Measurements from ENCODE around the gene CCDC142.

Gene CCDC142, protein sequence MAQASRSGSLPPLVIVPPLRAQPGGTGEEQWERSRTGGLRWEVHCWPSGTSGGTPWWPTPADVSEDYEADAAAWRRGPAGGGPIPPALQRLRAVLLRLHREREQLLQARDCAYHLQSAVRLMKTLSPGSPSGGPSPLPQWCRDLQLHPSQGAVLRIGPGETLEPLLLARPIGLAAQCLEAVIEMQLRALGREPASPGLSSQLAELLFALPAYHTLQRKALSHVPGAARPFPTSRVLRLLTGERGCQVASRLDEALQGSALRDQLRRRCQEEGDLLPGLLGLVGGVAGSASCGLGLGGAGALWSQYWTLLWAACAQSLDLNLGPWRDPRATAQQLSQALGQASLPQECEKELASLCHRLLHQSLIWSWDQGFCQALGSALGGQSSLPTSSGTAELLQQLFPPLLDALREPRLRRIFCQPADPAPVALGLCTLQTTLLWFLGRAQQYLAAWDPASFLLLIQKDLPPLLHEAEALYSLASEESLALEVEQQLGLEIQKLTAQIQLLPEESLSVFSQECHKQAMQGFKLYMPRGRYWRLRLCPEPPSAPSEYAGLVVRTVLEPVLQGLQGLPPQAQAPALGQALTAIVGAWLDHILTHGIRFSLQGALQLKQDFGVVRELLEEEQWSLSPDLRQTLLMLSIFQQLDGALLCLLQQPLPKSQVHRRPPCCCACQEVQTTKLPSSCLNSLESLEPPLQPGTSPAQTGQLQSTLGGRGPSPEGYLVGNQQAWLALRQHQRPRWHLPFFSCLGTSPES

GRCh38 chr2:74482801-74483674, at the start of gene CCDC142, which contains the start of gene TTC31:
TSS of gene CCDC142 (minus strand) at chr2:74482998. CDS start at chr2:74482837, 161 bp downstream.
TSS of gene TTC31 (plus strand) at chr2:74483081. CDS start at chr2:74483096, 15 bp downstream.
- in situ Hi-C loops (cut with MboI; ENCODE audit: low sequenced_read_pairs): loop anchor here (25.0 kb wide), 1 partner anchor 104 kb away; no protein-coding TSS in a partner anchor

DNA sequence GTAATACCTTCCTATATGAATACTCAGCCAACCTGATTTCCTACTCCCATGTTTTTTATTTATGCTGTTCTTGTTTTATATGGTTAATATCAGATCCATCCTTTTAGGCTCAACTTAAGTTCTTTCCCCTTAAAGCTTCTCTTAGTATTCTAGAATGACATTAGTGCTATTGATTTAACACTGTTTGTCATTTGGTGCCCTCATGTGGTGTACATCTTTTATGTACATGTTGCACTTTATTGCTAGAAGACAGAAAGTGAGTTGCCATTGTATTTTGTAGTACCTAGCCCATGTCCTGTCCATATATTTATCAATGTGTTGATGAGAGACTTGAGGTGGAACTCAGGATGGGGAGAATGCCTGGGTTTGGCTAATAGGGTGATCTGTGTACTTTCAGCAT, 49.4 kb upstream of the CCDC142 start:
- in situ Hi-C loops (cut with MboI; ENCODE audit: low sequenced_read_pairs): loop anchor here (10.0 kb wide), 1 partner anchor 53 kb away; no protein-coding TSS in a partner anchor

- in situ Hi-C loops (cut with MboI; ENCODE audit: low sequenced_read_pairs): loop anchor here (10.0 kb wide), 1 partner anchor 53 kb away; no protein-coding TSS in a partner anchor
These were observed 48.9 kb upstream of the CCDC142 start for GRCh38 chr2:74531666-74532065.

DNA sequence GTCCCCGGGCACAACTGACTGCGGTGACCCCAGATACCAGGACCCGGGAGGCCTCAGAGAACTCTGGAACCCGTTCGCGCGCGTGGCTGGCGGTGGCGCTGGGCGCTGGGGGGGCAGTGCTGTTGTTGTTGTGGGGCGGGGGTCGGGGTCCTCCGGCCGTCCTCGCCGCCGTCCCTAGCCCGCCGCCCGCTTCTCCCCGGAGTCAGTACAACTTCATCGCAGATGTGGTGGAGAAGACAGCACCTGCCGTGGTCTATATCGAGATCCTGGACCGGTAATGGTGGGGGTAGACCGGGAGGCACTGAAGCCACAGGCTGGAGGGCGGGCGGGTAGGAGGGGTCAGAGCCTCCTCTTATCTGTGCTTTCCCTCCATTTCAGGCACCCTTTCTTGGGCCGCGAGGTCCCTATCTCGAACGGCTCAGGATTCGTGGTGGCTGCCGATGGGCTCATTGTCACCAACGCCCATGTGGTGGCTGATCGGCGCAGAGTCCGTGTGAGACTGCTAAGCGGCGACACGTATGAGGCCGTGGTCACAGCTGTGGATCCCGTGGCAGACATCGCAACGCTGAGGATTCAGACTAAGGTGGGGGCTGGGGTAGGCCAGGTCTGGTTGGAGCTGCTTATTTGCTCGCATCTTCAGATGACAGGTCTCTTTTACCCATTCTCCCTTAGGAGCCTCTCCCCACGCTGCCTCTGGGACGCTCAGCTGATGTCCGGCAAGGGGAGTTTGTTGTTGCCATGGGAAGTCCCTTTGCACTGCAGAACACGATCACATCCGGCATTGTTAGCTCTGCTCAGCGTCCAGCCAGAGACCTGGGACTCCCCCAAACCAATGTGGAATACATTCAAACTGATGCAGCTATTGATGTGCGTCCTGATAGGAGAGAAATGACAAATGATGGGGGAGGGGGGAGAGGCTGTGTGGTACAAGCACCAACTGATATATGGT, 47.7 kb upstream of the CCDC142 start:
- in situ Hi-C loops (cut with MboI; ENCODE audit: low sequenced_read_pairs): loop anchor here (10.0 kb wide), 1 partner anchor 54 kb away; no protein-coding TSS in a partner anchor

DNA sequence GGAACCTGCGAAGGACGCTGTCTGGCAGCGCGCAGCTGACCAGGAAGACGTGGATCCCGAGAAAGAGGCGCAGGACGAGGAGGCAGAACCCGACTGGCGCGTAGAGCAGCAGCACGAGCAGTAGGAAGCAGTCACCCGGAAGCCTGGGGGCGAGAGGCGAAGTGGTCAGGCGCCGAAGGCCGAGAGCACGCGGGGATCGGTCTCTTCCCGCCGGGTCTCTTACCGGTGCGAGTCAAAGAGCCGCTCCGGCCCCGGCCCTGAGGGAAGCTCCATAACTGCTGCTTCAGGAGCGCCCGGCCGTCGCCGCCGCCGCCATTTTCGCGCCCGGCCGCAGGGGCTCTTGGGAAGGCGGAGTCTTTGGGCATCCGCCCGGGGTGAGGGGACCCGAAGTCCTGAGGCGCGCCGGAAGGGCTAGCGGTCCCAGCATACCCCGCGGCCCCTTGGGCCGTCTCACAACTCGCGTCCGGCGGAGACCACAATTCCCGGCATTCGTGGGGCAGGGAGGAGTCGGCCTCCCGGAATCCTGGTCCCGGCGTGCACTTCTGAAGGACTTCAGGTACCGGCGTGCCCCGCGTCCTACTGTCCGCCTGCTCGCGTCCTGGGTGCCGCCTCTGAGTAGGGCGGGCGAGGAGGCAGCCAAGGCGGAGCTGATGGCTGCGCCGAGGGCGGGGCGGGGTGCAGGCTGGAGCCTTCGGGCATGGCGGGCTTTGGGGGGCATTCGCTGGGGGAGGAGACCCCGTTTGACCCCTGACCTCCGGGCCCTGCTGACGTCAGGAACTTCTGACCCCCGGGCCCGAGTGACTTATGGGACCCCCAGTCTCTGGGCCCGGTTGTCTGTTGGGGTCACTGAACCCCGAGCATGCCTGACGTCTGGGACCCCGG, 46.8 kb upstream of the CCDC142 start, which contains the start of the genes AUP1 and HTRA2:
AUP1 (minus strand) TSS at position 350 of the 882 bp plus-strand sequence; CDS start at position 273, 77 bp downstream.
HTRA2 (plus strand) TSS at position 577 of the 882 bp plus-strand sequence; CDS start at position 651, 74 bp downstream.
- in situ Hi-C loops (cut with MboI; ENCODE audit: low sequenced_read_pairs): loop anchor here (10.0 kb wide), 1 partner anchor 55 kb away; no protein-coding TSS in a partner anchor

DNA sequence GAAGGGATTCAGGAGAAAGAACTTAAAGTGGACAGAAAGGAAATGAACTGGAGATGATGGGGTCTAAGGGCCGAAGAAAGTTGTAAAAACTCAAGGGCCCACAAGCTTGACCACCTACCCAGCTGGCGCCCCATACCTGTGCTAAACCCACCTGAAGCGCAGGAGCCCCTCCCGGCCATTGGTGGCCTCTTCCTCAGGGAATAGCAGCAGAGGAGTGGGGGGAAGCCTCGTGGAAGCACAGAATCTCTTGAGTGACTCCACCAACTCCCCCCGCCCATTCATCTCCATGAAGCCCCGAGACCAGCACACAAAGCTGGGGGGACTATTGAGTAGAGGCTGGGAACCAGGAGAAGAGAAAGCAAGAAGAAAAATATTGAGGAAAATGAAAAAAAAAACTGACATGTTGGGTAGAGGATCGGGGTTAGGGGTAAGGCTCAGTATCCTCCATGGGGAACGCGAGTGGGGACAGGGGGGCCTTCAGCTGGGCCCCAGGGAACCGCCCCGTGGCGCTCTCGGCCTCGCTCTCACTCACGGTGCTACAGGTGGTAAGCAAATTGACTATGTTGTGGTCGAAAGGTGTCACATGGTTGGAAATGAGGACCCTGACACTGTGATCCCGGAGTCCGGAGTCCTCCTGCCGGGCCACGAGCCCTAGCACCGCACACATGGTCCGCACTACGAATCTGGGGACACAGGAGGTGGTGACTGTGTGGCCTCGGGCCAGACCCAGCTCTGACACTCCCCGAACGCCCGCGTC, 46.0 kb upstream of the CCDC142 start:
- in situ Hi-C loops (cut with MboI; ENCODE audit: low sequenced_read_pairs): no loop called here

- in situ Hi-C loops (cut with MboI; ENCODE audit: low sequenced_read_pairs): no loop called here
These were observed 44.9 kb upstream of the CCDC142 start for GRCh38 chr2:74527741-74528140.

DNA sequence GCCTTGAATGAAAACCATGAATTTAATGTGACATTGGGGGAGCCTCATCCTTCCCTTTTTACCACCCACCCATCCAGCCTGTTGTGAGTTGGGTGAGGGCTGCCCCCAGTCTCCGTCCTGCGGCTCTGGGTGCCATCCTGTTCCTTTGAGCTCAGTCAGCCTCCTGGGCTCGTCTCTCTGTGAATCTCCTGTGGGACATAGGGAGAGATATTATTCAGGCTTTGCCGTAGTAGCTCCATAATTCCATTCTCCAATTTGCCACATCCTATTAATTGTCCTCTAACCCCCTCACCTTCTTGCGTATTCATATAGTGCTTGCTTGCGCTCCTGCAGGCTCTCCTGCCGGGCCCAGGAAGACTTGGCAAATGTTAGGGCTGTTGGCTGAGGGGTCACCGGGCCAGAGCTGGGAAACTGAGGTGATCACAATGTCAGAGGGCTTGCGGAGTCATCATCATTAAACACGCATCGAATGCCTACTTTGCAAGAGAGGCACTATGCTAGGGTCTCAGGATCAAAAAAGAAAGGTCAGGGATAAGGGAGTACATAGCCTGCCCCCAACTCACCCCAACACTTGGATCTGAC, 43.9 kb upstream of the CCDC142 start:
- in situ Hi-C loops (cut with MboI; ENCODE audit: low sequenced_read_pairs): no loop called here

GRCh38 chr2:74525717-74526648, 43.2 kb upstream of the CCDC142 start, which contains the start of gene DQX1:
TSS of gene DQX1 (minus strand) at chr2:74526231. CDS start at chr2:74525729, 502 bp downstream.
- in situ Hi-C loops (cut with MboI; ENCODE audit: low sequenced_read_pairs): no loop called here

DNA sequence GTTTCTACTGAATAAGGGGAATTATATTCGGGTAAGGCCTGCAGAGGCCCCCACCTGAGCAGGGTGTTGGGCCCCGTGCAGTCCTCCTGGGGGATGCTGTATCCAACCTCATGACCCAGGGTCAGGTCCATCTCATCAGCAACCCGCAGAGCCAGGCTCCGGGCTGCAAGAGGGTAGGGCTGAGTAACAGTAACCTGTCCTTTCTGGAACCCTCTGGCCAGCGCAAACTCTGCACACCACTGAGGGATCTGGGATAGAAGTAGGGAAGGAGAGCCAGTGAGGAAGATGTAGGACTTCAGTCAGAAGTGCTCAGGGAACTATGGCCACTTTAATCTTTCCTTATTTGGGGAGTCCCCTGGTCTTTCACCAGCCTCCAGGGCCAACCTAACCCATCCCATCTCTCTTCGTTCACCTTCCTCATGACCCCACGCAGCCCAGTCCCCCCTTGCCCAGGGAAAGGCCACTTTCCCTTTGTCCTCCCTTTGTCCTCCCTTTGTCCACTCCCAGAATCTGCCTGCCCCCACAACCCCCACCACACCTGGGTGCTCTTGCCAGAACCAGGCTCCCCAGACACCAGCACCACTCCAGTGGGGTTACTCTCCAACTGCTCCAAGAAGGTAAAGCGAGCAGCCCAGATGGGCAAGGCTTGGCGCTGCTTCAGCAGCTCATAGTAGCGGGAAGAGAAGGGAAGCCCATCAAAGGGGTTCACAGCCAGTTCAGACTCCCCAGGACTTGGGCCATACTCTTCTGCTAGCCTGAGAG, 42.3 kb upstream of the CCDC142 start:
- in situ Hi-C loops (cut with MboI; ENCODE audit: low sequenced_read_pairs): no loop called here

DNA sequence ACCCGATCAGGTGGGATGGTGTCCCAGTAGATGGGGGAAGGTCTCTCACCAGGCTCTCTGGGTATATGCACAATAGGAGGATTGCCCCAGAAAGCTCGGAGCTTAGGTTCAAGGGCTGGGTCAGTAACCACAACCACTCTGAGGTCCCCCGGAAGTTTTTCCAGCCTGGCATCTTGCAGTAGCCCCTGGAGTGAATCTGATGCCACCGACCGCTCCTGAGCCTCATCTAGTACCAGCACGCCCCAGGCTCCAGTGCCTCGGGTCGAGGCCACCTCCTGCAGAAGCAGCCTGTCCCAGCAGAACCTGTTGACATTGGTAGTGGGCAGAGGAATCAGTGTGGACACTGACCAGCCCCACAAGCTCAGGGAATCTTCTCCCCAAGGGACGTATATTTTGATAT, 41.2 kb upstream of the CCDC142 start:
- in situ Hi-C loops (cut with MboI; ENCODE audit: low sequenced_read_pairs): no loop called here

DNA sequence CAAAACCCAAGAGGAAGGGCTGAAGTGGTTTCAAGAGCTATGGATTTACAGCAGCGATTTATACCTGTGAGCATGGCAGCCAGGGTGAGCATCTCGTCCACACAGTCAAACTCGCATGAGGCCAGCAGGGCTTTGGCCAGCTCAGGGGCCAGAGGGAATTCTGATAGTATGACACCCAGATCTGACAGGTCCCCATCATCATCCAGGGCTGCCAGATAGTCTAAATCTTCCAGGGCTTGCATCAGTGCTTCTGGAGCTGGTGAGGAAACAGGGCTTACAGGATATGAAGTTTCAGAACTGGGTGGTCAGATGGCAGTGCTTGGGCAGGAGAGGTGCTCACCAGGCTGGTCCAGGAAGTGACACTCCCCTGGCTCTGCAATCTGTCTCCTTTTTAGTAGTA, 39.7 kb upstream of the CCDC142 start:
- in situ Hi-C loops (cut with MboI; ENCODE audit: low sequenced_read_pairs): no loop called here

DNA sequence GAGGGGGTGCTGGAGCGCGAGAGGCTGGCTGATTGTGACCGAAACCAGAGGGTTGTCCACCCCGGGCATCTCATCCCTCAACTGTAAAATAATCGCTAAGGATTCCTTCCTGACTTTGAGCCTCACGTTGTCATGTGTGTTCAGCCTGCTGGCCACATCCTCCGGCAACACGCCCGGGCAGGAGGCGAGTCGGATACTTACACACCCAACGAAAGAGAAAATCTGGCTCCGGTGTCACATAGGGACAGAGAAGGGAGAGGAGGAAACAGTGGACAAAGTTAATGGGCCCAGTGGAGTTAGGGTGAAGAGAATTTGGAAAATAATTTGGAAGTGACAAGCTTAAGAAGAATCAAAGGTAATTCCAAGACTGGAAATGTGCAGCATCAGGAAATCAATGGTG, 33.9 kb upstream of the CCDC142 start:
- in situ Hi-C loops (cut with MboI; ENCODE audit: low sequenced_read_pairs): no loop called here

GRCh38 chr2:74515981-74516633, 33.3 kb upstream of the CCDC142 start:
- in situ Hi-C loops (cut with MboI; ENCODE audit: low sequenced_read_pairs): no loop called here
